ENCODE data around the gene WNT2B. TPM values are rescaled to one million over a fixed set of nuclear protein-coding genes. Genes with fewer than 3 reads are reported as not detected.

WNT2B gene
- total and polyA plus RNA-seq, 10 of the 15 experiments (the other 5 are each of a cell fraction or from before 2014, with no cell fraction given): 0.02 to 1.1 (median 0.14) TPM

GRCh38 chr1:112518186-112518585, 9.4 kb downstream of the WNT2B start:
- FAIRE-seq (no peak), ATAC-seq (no peak), DNase-seq (ENCODE audit: low read depth, low spot score) (no peak)
- ChIA-PET CTCF (interaction anchor here (0.8 kb wide), 1 partner anchor 127 kb away, joined by 4 read pairs; no protein-coding TSS in a partner anchor), POLR2A (no interaction called here), SMC1A (ENCODE audit: uncharacterized antibody, unreplicated experiment) (no interaction called here), RAD21 (ENCODE audit: unreplicated experiment) (no interaction called here)
- Histone ChIP-seq H3K36me3 (ENCODE audit: control insufficient read depth in 2 of 2, insufficient read depth in 2 of 2, low read length in 1 of 2) (no peaks in the 10 kb centered on the region), H3K4me2 (ENCODE audit: control insufficient read depth, insufficient read depth) (no peak overlapping the region), H2AFZ (ENCODE audit: control insufficient read depth, low read depth, low read length) (no peak overlapping the region), H3K79me2 (ENCODE audit: control insufficient read depth, insufficient read depth, low read length) (no peaks in the 10 kb centered on the region), H3K9me3 (replicated peaks; ENCODE audit: control insufficient read depth, insufficient read depth, low read length) (no peaks in the 10 kb centered on the region), H3K4me3 (no peak overlapping the region), H3K27me3 (replicated peaks in 1 of 2; ENCODE audit: control insufficient read depth in 2 of 2, insufficient read depth in 2 of 2, low read length in 1 of 2) (no peaks in the 10 kb centered on the region), H3K9ac (ENCODE audit: control insufficient read depth, insufficient read depth, low read length) (no peak overlapping the region), H3K4me1 (ENCODE audit: control insufficient read depth, insufficient read depth, low read length) (no peaks in the 10 kb centered on the region; the same call in 1 of the 2 replicates), H4K20me1 (ENCODE audit: control insufficient read depth, insufficient read depth) (no peaks in the 10 kb centered on the region), H3K27ac (ENCODE audit: control insufficient read depth, insufficient read depth) (no peak overlapping the region)
- intact Hi-C loops (cut with micrococcal nuclease; ENCODE audit: unreplicated experiment): no loop called here
- WGBS (ENCODE audit: insufficient coverage, insufficient replicate concordance, low lambda C conversion rate, missing lambda C conversion rate): 90% methylated on average over 2 of the region's 2 CpGs
- BruUV-seq (replicated peaks): no TSS peak
- in situ Hi-C loops (cut with MboI): no loop called here
- TF ChIP-seq HDAC6 (IDR thresholded peaks at IDR 0.05; ENCODE audit: unreplicated experiment) (no peak), PRDM15 (CRISPR knock-in tag; IDR thresholded peaks at IDR 0.05) (no peak), BMI1 (IDR thresholded peaks at IDR 0.05; ENCODE audit: borderline replicate concordance) (no peak), HDAC2 (IDR thresholded peaks at IDR 0.05) (no peak), MTA2 (IDR thresholded peaks at IDR 0.05; ENCODE audit: low read depth) (no peak), BCLAF1 (IDR thresholded peaks at IDR 0.05) (no peak), NFXL1 (IDR thresholded peaks at IDR 0.05; ENCODE audit: borderline replicate concordance) (no peak), IRF5 (IDR thresholded peaks at IDR 0.05; ENCODE audit: borderline replicate concordance) (no peak), ATF3 (IDR thresholded peaks at IDR 0.05; ENCODE audit: borderline replicate concordance, extremely low read depth, low read depth, low read length) (no peak), RFX5 (IDR thresholded peaks at IDR 0.05; ENCODE audit: low read depth, low read length) (no peak), E4F1 (IDR thresholded peaks at IDR 0.05; ENCODE audit: borderline replicate concordance, partially characterized antibody) (no peak), BACH1 (IDR thresholded peaks at IDR 0.05; ENCODE audit: borderline replicate concordance) (no peak)
